HG02623 (cell line): ENCODE data around the gene FRMD4A.

ENCODE experiments used
- ATAC-seq: cut with Tn5 transposase; IDR thresholded peaks from one replicate; pipeline ENCODE4 v1.9.1; 2021; ENCODE audit warnings: moderate library complexity; ENCODE audit not compliant: unreplicated experiment

FRMD4A gene

DNA sequence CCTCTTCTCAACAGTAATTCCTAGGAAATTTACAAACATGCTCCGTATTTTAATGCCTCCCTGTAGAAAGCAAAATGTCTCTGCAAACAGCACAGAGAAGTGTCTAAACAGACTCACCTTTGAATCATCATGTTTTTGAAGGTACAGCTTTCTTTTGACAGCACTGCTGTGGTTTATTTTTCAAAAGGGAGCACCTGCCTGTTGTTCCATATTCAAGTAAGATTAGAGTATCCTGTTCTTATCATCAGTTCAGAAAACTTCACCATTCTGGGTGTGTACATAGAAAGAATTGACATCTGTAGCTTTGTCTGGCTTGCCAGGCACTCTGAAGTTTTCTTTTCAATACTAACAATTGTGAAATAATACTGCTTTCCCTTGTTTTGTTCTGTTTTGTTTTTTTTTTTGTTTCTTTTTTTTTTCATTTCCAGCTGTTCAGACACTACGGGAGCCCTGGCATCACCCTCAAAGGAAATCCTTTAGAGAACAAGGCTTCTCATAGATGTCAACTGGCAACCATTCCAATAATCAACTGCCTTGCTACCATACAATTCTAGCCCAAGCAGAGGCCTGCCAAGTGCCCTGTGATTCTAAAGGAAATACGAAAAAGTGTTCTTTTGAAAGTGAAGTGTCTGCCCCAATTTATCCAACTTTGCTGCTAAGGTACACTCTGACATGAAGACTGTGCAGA lies 468.0 kb downstream of the FRMD4A start:
- ATAC-seq, result no peak

DNA sequence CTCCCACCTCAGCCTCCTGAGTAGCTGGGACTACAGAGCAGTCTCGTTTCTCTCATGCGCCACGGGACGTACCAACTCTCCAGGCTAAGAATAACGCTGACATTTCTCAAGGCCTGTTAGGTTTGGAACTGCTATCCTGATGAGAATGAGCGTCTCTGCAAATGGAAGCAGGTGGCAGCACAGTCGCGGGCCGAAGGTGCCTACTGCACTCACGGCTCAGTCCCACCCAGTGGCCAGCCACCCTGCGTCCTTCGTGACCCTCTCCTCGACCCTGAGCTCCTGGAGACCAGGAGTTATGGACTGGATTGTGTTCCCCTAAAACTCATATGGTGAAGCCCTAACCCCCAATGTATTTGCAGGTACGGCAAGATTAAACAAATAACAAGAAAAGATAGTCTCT lies 469.8 kb downstream of the FRMD4A start:
- no peak for ATAC-seq

DNA sequence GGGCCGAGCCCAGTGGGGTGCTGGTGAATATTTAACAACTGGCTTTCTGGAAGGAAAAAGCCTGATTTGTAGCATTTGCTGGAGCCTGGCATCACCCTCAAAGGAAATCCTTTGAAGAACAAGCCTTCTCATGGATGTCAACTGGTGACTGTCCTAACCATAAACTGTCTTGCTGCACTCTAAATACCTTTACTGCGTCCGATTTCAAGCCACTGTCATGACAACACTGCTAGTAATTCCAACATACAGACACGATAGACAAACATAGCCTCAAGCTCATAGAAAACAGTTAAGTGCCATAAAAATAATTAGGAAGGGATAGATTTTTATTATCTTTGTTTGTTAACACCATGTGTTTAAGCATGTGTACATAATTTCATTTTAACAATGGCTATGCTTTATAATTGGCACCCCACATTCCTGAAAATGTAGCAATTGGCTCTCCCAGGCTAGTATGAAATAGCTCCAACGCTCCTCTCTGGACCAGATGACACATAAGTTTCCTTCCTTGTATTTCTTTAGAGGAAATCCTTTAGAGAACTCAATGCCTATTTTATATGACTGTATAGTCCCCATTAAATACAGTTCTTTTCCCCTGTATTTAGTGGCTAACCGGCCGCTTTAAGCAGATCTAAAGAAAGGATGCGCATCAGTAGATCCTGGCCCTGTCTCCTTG lies 470.6 kb downstream of the FRMD4A start:
- no peak for ATAC-seq

DNA sequence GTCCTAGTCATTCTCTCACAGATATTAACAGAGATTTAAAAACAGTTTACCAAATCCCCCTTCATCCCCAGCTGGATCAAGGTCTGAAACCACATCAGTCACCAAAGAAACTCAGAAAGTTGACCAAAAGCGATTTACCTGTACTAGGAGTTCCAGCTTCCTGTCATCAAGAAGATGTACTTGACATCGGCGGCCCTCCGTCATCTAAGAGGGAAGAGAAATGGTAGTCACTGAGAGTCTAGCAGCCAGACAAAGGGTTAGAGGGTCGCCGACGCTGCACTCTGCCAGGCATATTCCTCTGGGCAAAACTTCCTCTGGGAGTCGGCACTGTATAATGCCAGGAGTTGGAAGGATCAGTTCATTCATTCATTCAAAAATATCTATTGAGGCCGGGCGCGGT lies 472.0 kb downstream of the FRMD4A start:
- ATAC-seq, result no peak

DNA sequence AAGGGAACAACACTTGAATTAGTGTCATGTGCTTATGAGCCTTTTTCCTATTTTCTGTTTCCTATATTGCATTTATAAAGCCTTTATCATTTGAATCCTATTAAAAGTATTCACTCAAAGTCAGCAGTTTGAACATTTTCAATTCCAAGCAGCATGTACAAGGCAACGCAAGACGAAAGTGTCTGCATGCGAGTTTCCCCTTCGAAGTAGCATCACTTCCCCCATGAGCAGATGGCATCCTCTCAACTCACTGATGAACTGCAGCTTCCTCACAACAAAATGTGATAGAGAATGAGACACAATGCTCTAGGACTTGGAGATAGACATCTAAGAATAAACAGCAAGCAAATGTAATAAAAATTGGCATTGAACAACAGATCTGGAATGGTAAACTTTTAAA lies 473.3 kb downstream of the FRMD4A start:
- no peak for ATAC-seq

DNA sequence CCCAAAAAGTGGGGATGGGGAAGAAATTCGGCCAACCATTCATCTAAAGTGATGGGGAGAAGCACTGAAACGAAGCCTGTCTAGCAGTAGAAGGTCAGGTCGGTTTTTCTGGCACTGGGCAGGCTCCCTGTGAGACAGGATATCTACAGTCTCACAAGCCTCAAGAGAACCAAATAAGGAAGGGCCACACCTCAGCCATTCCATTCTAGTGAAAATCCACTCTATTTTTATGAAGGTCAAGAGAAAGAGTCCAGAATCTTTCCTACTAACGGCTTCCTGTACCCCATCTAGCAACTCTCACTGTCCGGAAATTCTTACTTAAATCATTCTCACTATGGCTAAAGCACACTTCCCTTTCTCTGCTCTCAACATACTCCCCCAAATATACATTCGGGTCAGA lies 476.9 kb downstream of the FRMD4A start:
- ATAC-seq, result no peak

DNA sequence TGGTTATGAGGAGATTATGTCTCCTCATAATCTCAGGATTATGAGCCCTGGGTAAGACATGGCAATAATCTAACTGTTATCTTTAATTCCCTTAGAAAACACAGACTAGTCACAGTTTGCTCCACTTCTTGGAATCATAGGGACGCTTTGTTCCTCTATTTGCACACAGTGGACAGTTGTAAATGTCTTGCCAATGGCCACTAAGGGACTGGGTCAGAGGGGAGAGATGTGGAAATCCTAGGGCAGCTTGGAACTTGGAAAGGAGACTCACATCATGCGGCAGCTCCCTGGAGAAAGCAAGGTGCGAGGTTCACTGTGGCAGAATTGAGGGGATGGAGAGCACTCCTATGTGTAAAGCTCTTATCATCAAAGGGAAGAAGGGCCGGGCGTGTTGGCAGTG lies 477.9 kb downstream of the FRMD4A start:
- no peak for ATAC-seq

DNA sequence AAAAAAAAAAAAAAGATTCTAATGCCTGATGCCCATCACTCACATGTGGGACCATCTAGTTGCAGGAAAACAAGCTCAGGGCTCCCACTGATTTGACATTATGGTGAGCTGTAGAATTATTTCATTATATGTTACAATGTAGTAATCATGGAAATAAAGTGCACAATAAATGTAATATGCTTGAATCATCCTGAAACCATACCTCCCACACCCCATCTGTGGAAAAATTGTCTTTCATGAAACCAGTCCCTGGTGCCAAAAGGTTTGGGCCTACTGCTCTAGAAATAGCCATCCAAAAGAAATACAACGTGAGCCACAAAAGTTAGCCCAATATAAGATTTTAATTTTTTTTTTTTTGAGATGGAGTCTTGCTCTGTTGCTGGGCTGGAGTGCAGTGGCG lies 478.8 kb downstream of the FRMD4A start:
- ATAC-seq, result no peak

DNA sequence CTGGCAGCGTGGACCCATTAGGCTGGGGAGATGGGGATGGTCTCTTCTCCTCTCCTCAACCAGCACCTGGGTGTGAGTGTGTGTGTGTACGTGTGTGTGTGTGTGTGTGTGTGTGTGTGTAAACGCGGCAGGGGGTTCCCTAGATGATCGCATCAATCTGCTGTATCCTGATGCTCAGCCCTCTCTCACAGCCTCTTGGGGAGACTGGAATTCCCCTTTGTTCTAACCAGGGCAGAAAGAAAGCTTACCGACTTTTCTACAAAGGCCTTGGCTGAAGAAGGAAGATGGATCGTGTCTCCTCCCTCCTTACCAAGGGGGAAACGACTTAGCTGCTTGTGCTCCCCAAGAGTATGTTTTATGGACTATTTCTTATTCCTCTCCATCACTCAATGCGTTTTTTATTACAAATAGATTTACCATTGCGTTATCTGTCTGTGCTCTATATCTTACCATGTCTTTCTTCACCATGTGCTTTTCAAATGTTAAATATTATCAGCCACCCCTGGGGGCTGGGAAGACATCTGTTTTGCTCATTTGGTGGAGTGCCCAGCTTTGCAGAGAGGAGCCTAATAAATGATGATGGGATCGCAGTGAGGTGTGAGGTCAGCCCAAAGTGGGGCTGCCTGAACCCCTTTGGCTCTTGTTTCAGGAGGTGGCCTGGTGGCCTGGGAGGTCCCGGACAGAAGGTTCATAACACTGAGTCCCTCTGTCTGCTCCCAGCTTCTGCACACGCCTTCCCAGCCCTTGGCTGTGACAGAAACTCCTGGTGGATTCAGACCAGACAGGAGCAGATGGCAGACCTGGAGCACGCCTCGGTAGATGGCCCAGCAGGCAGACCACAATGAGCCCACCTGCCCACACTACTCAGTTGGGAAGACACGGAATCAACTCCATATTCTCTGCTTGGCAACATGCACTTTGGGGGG lies 481.9 kb downstream of the FRMD4A start:
- no peak for ATAC-seq

DNA sequence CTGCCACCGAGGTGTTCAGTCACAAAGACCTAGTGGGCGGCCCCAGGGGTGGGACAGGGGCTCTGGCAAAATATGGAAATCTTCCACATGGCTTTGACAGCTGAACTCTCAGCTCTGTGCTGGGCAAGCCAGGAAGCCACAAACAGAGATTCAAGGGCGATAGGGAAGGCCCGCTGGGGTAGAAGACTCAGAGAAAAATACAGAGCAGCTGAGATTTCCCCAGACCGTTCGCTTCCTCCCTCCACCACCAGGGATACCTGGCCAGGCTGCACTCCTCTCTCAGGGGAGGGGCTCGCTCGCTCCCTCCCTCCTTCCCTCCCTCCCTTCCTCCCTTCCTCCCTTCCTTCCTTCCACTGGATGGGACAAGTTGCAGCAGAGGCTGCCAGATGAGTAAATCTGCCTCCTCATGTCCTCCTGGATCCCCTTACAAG lies 483.5 kb downstream of the FRMD4A start:
- no peak for ATAC-seq

DNA sequence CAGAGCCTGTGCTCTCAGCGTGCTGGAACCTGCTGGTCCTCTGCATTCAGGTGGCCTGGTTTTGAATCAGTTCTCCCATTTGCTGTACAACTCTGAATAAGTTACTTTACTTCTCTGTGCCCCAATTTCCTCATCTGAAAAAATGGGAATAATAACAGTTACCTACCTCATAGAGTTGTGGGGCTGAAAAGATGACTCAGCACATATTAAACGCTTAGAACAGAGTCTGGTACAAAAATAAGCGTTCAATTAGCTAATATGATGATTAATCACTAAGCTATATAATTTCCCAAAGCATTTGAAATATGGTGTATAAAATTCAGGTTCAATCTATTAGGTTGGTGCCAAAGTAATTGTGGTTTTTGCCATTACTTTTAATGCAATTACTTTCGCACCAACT lies 484.8 kb downstream of the FRMD4A start:
- no peak for ATAC-seq

DNA sequence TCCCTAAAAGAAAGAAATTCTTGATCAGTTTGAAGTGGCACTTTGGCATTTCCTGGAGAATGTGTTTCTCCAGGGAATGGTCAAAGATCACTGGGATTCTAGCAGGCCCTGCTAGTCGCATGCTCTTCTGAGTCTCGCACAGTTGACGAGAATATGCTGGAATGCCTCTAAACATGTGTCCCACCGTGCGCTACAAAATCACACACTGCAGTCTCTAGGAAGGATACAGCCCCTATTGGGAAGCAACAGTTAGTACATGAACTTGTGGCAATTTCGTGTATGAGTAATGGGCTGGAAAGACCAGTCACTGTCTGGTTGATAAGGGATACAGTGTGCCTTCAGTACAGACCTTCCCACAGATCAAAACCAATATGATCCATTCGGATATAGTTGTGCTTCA lies 486.1 kb downstream of the FRMD4A start:
- ATAC-seq, result no peak

DNA sequence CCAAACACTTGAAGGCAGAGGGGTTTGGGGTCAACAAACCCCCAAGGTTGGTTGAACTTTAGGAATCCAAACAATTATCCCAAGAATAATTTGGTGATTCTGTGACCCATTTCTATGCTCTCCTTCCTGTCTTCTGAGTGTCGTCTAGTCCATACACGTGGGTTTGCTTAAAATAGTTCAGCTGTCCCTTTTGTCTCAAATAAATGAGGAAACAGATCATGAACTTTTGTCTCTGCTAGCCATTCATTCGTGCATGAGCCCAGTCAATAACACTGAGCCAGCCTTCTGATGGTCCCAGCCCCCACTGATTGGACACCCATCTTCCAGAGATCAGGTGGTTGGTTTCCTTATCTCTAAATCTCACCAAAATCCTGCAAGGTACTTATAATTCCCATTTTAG lies 488.6 kb downstream of the FRMD4A start:
- no peak for ATAC-seq

DNA sequence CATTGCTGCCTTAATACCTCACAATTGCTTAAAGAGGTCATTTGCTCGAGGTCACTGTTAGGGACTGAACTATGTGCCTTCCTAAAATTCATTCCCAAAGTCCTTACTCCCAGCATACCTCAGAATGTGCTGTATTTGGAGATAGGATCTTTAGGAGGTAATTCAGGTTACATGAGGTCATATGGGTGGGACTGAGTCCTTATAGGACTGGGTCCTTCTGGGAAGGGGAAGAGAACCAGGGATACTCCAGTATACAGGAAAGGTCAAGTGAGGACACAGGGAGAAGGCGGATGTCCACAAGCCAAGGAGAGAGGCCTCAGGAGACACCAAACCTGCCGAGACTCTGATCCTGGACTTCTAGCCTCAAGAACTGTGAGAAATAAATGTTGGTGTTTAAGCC lies 490.7 kb downstream of the FRMD4A start:
- no peak for ATAC-seq

DNA sequence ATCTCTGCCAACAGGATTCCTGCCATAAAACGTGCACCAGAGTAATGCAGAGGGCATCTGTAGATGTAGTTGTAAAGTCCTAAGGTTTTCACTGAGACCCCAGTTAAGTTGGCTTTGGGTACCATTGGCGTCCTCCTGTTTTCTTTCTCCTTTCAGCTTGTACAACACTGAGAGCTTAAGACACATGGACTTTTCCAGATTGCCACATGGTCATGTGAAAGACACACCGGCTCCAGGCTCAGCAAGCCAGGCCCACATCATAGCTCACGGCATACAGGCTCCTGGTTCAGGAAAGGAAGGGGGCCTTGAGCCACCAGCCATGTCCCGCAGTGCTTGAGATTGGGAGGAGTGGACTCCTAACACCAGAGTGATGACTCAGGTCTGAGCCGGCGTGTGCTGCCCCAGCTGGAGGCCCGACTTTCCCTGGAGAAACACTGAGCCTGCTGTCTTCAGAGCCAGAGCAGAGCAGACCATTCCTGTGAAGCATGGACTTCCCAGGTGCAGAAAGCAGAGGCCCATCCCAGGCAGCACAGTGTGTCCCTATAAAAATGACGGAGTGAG lies 491.2 kb downstream of the FRMD4A start:
- no peak for ATAC-seq

DNA sequence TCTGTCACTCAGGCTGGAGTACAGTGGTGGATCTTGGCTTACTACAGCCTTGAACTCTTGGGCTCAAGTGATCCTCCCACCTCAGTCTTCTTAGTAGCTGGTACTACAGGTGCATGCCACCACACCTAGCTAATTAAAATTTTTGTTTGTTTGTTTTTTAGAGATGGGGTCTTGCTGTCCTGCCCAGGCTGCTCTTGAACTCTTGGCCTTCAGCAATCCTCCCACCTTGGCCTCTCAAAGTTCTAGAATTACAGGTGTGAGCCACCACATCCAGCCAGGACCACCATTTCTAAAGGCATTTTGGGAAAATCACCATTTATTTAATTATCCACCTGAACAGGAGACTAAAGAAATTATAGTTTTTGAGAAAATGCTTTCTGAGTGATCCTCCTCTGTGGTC lies 491.7 kb downstream of the FRMD4A start:
- no peak for ATAC-seq

DNA sequence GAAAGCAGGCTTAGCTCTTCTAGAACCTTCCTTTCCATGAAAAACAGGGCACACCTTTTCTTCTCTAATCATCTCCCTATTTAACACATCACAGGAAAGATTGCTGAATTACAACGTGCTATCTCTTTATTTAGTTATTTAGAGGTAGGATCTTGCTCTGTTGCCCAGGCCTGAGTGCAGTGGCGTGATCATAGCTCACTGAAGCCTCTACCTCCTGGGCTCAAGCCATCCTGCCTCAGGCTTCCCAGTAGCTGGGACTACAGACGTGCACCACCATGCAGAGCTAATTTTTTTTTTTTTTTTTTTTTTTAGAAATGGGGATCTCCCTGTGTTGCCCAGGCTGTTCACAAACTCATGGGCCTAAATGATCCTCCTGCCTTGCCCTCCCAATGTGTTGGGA lies 492.8 kb downstream of the FRMD4A start:
- ATAC-seq, result no peak

DNA sequence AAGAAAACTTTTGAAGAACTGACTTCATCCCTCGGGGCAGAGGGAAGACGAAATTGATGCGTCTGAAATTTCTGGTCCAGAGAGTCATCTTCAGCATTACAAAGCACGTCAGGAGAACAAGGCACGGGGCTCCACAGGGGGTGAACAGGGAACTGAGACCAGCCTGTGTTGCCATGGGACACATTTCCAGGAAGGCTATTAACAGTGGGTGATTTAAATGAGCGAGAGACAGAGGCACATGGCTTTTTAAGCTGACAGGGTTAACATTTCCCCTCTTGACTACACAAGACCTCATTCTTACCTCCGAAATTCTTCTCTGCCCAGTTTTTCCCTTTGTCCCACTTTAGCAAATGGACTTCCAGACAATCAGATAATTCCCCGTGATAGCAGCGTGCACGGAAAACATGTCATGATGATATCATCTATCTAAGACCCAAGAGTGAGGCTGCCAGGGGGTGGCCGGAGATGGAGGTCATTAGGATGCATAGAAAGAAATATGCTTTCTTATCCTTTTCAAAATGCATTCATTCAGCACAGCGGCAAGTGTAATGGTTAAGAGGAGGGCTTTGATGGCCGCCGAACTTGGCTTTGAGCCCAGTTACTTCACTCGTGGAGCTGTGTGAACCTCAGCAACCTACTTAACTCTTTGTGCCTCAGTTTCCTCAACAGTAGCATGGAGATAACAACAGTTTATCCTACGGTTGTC lies 496.0 kb downstream of the FRMD4A start:
- no peak for ATAC-seq

DNA sequence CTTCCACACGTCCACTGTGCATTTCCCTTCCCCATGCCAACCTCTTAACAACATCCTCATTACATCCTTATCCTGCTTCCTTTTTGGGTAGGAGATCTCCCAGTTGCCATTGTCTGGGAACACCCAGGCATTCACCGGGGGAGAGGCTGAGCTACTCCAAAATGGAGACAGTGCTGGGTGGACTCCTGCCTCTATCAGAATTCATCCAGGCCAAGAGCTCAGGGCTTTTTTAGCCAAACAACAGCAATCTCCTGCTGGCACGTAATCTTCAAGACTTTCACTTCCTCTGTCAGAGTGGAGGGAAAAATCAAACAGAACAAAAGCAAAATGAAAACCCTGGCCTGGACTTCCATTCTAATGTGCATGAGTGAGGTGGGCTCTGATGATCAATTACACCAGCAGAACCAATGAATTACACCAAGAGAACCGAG lies 499.0 kb downstream of the FRMD4A start:
- no peak for ATAC-seq

DNA sequence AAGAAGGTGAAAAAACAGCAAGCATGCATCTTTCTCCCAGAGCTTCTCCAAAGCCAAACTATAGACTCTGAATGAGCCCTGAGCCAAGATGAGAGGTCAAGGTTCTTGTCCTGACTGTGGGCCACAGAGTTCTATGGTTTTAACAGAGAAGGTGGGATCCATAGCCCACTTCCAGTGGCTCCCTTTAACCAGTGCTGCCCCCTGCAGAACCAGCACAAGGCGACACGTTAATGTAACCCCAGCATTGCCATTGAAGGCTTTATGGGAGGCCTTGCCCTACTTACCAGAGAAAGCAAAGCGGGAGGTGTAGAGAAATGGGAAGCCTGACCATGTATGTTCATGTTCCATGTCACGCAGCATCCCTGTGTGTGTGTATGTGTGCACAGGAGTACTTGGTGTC lies 500.3 kb downstream of the FRMD4A start:
- ATAC-seq, result no peak

DNA sequence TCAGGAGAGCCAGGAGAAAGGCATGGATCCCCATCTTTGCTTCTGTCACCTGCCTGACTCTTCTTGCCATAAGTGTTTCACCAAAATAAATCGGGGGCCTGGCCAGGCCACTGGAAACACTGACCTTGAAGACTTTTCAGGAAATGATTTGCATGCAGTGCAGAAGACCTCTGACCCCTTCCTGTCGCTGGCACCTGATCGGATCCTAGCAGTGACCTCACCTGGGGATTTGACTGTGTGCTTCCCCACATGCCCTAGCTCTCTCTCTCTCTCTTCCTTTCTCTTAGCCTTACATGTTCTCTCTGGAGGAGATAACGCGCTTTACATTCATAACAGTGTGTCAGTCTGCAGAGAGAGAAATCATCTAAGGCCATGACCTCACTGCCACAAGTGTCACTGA lies 500.9 kb downstream of the FRMD4A start:
- no peak for ATAC-seq
